Measurements from ENCODE around the gene FGD2.

The FGD2 gene

DNA sequence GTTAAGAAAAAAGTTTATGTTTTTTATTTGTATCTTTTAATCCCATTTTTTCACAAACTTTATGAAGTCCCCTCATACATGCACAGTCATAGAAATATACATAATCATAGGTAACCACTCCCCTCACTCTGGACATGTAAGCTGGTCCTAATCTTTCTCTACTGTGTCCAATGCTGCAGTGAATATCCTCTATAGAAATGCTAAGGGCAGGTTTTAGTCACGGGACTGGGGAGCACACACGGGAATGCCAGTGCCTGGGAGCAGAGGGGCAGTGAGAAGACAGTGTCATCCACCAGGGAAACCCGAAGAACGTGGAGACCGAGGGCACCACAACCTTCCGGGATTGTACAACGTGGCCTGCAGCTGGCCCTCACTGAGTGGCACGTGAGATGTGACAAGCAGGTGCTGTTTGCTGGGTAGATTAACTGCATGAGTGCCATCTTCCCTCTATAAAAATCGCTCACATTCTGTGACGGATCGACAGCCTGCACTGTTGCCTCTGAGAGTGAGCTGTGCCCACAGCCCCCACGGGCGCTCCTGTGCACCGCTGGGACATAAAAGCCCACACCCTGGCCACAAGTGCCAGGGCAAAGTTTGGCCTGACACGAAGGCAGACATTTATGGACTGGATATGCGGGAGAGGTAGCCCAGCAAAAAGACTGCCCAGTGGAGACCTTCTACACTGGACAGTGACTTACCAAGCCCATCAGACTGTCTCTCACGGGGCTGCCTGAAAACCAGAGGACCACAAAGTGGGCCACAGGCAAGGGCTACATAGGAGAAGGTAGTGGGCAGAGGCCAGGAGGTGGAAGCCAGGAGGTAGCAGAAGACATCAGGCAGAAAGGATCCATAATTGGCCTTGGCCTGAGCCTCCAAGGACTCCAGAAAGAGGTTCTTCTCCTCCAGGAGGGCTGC lies 63.2 kb downstream of the FGD2 start:
- DNase-seq: no peak

DNA sequence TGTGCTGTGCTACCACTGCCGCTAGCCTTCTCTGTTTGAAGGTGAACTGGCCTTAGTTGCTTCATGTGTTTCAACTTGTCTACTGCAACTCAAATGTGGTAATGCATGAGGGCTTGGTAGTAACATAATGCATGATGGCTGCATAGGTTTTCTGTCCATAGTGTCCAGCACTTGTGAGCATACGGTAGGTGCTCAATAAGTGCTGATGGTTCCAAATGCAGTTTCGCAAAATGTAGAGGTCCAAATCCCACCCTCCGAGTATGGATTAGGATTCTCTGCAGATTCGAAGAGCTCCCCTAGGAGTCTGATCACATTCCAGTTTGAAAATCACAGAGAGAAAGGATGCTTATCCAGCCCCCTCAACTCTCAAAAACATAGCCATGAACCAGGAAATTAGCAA lies 64.2 kb downstream of the FGD2 start:
- DNase-seq: no peak

DNA sequence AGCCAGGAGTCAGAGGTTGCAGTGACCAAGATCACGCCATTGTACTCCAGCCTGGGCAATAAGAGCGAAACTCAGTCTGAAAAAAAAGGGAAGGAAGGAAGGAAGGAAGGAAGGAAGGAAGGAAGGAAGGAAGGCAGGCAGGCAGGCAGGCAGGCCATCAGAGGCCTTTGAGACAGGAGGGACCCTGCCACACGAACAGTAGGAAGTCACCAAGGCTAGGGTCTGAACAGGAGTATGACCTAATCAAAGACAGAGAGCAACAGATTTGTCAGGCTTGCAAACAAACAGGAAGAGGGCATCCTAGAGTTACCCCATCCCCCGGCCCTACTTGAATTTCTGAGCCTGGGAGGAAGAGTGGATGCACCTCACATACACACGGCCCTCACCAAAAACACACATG lies 67.1 kb downstream of the FGD2 start:
- DNase-seq: no peak

DNA sequence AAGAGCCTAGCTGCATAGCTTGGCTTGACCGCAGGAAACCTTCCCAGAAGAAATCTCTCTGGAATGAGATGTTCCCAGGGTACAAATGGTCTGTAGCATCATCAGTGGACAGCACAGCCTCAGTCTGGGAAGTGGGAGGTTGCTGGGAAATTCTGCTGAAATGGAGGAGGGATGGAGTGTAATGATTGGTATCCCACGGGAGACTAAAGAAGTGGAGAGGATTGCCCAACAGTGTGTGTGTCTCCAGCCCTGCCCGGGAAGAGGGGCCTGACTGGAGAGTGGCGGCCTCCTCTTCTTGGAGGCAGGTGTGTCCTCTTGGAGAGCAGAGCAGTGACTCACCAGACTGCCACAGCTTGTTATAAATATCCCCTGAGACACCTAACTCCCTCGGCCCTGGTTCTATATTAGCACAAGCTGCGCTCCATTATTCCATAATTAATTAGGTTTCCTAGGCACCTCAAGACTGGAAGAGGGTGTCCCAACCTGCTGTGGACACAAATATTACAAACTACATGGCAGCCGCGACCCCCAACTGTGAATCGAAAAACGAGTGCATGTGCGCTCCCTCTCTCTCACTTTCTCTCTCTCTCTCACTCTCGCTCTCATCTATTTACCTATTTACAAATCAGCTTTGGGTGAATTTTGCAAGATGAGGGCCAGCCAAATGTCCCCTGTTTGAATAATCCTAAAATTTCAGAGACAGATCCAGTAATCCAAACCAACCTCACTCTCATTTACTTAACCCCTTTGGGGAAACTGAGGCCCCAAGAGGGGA lies 68.8 kb downstream of the FGD2 start:
- no peak for DNase-seq

DNA sequence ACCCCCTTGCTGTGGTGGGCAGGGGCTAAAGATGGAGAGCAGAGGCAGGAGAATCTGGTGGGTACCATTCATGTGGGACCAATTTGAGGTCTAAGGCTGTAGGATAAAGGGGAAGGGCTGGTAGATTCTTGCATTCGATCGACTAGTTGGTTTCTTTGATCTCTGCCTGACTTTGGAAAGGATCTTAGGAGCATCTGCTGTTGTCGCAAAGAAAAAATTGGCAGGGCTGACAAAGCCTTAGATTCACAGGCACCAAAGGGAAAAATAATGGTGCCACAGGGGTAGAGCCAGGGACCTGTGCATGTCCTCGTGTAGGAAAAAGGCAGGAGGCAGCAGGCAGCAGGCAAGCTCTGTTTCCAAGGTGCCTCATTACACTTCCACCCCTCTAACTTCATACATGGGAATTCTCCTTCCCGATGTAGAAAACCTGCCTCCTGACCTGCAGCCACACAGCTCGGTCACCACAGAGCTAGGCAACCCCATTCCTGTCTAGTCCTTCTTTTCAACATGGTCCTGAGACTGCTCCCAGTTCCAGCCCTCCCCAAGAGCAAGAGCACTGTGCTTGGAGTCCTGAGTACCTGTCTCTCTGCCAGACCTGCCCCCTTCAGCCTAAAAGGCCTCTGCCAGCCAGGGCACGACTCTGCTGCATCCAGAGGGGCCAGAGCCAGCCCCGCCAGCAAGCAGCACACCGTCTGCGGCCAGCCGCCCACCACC lies 71.9 kb downstream of the FGD2 start:
- DNase-seq: no peak

DNA sequence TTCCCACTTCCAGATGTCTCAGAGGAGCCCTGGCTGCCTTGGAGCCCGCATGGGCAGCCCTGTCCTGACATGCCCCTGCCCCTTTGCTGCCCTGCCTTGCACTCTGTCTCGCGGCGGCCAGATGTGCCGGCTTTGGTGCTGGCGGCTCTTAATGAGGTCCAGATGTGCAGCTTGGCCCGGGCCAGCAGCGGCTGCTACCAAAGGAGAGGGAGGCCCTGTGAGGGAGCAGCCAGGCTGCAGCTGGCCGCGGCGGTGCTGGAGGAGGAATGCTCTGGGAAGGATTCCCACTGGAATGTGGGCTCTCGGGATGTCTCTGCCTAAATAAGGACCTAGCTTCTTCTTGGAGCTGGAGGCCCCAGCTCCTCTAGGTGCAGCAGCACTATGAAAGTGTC lies 72.4 kb downstream of the FGD2 start:
- no peak for DNase-seq
